ENCODE data around the gene ZNF442. TPM values are rescaled to one million over a fixed set of nuclear protein-coding genes. Genes with fewer than 3 reads are reported as not detected.
"Not testable (repeated sequence)": the region's sequence is repeated elsewhere in the genome, so short reads cannot be mapped to it uniquely, and the experiment has no call there.

ZNF442 gene
- total and polyA plus RNA-seq, 7 experiments from 2014 or later, result 0.44 to 6.0 (median 1.1) TPM

DNA sequence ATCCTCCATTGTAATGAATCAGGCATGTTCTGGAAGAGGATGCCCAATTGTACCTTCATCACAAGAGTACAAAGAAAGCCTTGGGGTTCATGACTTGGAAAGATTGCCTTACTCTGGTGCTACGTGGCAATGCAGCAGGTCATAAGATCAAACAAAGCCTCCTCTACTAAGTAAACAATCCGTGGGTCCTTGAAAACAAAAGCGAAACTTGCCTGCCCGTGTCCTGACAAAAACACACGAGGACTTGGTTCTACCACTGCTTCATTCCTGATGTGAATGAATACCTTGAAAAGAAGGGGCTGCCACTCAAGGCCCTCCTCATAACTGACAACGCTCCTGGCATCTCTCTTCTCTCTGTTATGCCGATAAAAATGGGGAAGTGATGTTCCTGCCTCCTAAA lies 50.9 kb downstream of the ZNF442 start:
- Histone ChIP-seq H3K27me3 (ENCODE audit: control insufficient read depth in 2 of 2, insufficient read depth in 2 of 2, low read length in 2 of 2) (no peaks in the 10 kb centered on the region), H3K36me3 (ENCODE audit: control insufficient read depth in 2 of 3, insufficient read depth in 3 of 3, low read length in 3 of 3) (peaks cover 0 to 25% (median 16%) of the 10 kb centered on the region in 3 experiments), H3K4me3 (ENCODE audit: low read length) (no peak overlapping the region), H3K9me3 (ENCODE audit: control insufficient read depth in 2 of 3, low read length in 3 of 3) (peaks cover 0 to 11% (median 8%) of the 10 kb centered on the region in 3 experiments), H3K27ac (ENCODE audit: low read depth, low read length) (no peak overlapping the region), H3K4me1 (ENCODE audit: control insufficient read depth in 2 of 2, insufficient read depth in 2 of 2, low read length in 2 of 2) (no peaks in the 10 kb centered on the region)
- peaks cover 17 to 49% (median 44%) of the 10 kb centered on the region in 5 donors for H3K36me3 Mint-ChIP-seq
- H3K27me3 Mint-ChIP-seq, result no peaks in the 10 kb centered on the region
- H3K27ac Mint-ChIP-seq, result peak overlapping the region in 2 of 9 donors; percentile 14
- peaks cover 0 to 11% (median 6%) of the 10 kb centered on the region in 7 donors for H3K4me1 Mint-ChIP-seq
- intact Hi-C loops (cut with micrococcal nuclease), result no loop called here
- ATAC-seq (no peak), DNase-seq (no peak)
- POLR2A ChIA-PET, result no interaction called here
- peaks cover 6 to 36% (median 16%) of the 10 kb centered on the region in 11 donors for H3K9me3 Mint-ChIP-seq
- CTCF ChIA-PET, result no interaction called here
- no peak overlapping the region for H3K4me3 Mint-ChIP-seq

DNA sequence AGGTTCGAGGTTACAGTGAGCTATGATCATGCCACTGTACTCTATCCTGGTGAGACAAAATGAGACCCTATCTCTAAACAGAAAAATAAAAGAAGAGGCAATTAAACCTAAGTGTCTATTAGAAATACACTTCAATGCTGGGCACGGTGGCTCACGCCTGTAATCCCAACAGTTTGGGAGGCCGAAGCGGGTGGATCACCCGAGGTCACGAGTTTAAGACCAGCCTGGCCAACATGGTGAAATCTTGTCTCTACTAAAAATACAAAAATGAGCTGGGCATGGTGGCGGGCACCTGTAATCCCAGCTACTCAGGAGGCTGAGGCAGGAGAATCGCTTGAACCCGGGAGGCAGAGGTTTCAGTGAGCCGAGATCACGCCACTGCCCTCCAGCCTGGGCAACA lies 56.6 kb downstream of the ZNF442 start:
- H3K27me3 ChIP-seq (ENCODE audit: control insufficient read depth in 2 of 2, insufficient read depth in 2 of 2, low read length in 2 of 2); H3K27ac Mint-ChIP-seq; H3K4me3 ChIP-seq (ENCODE audit: low read length); DNase-seq; POLR2A ChIA-PET; intact Hi-C loops (cut with micrococcal nuclease); H3K4me1 ChIP-seq (ENCODE audit: control insufficient read depth in 2 of 2, insufficient read depth in 2 of 2, low read length in 2 of 2); H3K4me3 Mint-ChIP-seq; H3K27me3 Mint-ChIP-seq; H3K9me3 ChIP-seq (ENCODE audit: control insufficient read depth in 2 of 3, low read length in 3 of 3); H3K4me1 Mint-ChIP-seq; H3K36me3 ChIP-seq (ENCODE audit: control insufficient read depth in 2 of 3, insufficient read depth in 3 of 3, low read length in 3 of 3); CTCF ChIA-PET; ATAC-seq; H3K27ac ChIP-seq (ENCODE audit: low read depth, low read length): not testable (repeated sequence)
- H3K36me3 Mint-ChIP-seq, result peaks cover 0 to 32% (median 15%) of the 10 kb centered on the region in 5 donors
- H3K9me3 Mint-ChIP-seq, result peaks cover 0 to 27% (median 0%) of the 10 kb centered on the region in 11 donors

Other genes with a start within 250 kb of the ZNF442 start
- gene ZNF20, start 225.3 kb downstream of the ZNF442 start, total RNA-seq, result 1 to 10 TPM; 1.2 to 6.7 (median 4.8) TPM
- gene ZNF20, start 225.3 kb downstream of the ZNF442 start, polyA plus RNA-seq, result 1 to 10 TPM; 1.4 to 4.4 TPM
- gene ZNF625, start 208.9 kb downstream of the ZNF442 start, total RNA-seq, result 1 to 10 TPM; 1.1 to 5.2 (median 4.2) TPM
- gene ZNF625, start 208.9 kb downstream of the ZNF442 start, polyA plus RNA-seq, result 1 to 10 TPM in 1 of 2 donors, under 1 TPM in 1; 0.45 to 1.1 TPM
- 10 to 100 TPM; 16.8 to 36.8 (median 31.1) TPM for gene ZNF136, start 202.6 kb downstream of the ZNF442 start, total RNA-seq
- 10 to 100 TPM; 14.0 to 23.9 TPM for gene ZNF136, start 202.6 kb downstream of the ZNF442 start, polyA plus RNA-seq
- gene ZNF44, start 70.8 kb downstream of the ZNF442 start, total RNA-seq, result 10 to 100 TPM; 16.3 to 67.4 (median 31.3) TPM
- 10 to 100 TPM; 19.2 to 32.2 TPM for gene ZNF44, start 70.8 kb downstream of the ZNF442 start, polyA plus RNA-seq
- gene ZNF563, start 32.0 kb downstream of the ZNF442 start, total RNA-seq, result 10 to 100 TPM in 2 of 5 experiments, 1 to 10 TPM in 3; 2.8 to 23.2 (median 6.1) TPM
- gene ZNF563, start 32.0 kb downstream of the ZNF442 start, polyA plus RNA-seq, result 1 to 10 TPM; 6.8 to 9.8 TPM
- gene ZNF799, start 35.6 kb upstream of the ZNF442 start, total RNA-seq, result 1 to 10 TPM; 1.7 to 9.9 (median 4.4) TPM
- 1 to 10 TPM; 4.3 to 8.0 TPM for gene ZNF799, start 35.6 kb upstream of the ZNF442 start, polyA plus RNA-seq
- gene ZNF443, start 75.3 kb upstream of the ZNF442 start, total RNA-seq, result 1 to 10 TPM; 3.0 to 9.1 (median 4.1) TPM
- gene ZNF443, start 75.3 kb upstream of the ZNF442 start, polyA plus RNA-seq, result 1 to 10 TPM; 1.6 to 3.9 TPM
- gene ZNF709, start 119.1 kb upstream of the ZNF442 start, total RNA-seq, result 1 to 10 TPM; 2.2 to 8.0 (median 5.3) TPM
- gene ZNF709, start 119.1 kb upstream of the ZNF442 start, polyA plus RNA-seq, result 1 to 10 TPM; 2.0 to 3.3 TPM
- 10 to 100 TPM; 10.5 to 33.6 (median 19.0) TPM for gene ZNF564, start 185.8 kb upstream of the ZNF442 start, total RNA-seq
- gene ZNF564, start 185.8 kb upstream of the ZNF442 start, polyA plus RNA-seq, result 10 to 100 TPM; 15.3 to 17.9 TPM
- 10 to 100 TPM; 10.3 to 14.9 (median 11.6) TPM for gene ZNF490, start 245.1 kb upstream of the ZNF442 start, total RNA-seq
- 1 to 10 TPM; 4.6 to 5.3 TPM for gene ZNF490, start 245.1 kb upstream of the ZNF442 start, polyA plus RNA-seq
- gene ZNF791, start 245.2 kb upstream of the ZNF442 start, total RNA-seq, result 10 to 100 TPM; 29.1 to 53.3 (median 38.7) TPM
- 10 to 100 TPM; 12.6 to 13.1 TPM for gene ZNF791, start 245.2 kb upstream of the ZNF442 start, polyA plus RNA-seq

Measured in naive thymus-derived CD4-positive, alpha-beta T cell (primary cell).